WTC11 (cell line): ENCODE results near the gene STARD7. TPM values are rescaled to one million over a fixed set of nuclear protein-coding genes. Genes with fewer than 3 reads are reported as not detected.

Experiments
- ATAC-seq: fragments of 200-7000 bp; cut with Tn5 transposase; 2 replicates; pipeline ENCODE4 v1.10.0; 2021; ENCODE audit warnings: mild to moderate bottlenecking, moderate library complexity
- CTCF ChIA-PET: fragments of 300-600 bp; sonication (Branson Sonifier 250); formaldehyde crosslinking; loops from one replicate; lab custom pipeline; 2021; ENCODE audit warnings: antibody characterized with exemption; lab: Charles Lee
- POLR2A ChIA-PET: fragments of 350-600 bp; sonication (Branson Sonifier 250); formaldehyde crosslinking; loops from one replicate; lab custom pipeline; 2021; ENCODE audit warnings: antibody characterized with exemption; lab: Charles Lee
- DNase-seq: peaks from one replicate; pipeline ENCODE4 v3.0.0; 2021; ENCODE audit warnings: low spot score
- H3K27ac Mint-ChIP-seq: 2 replicates; pipeline ENCODE4 v1.8.0; 2021; ENCODE audit warnings: mixed read lengths
- H3K27me3 Mint-ChIP-seq: 2 replicates; pipeline ENCODE4 v1.8.0; 2021; ENCODE audit warnings: low read depth, mild to moderate bottlenecking, moderate library complexity, mixed read lengths
- H3K36me3 Mint-ChIP-seq: 2 replicates; pipeline ENCODE4 v1.8.0; 2021; ENCODE audit warnings: mixed read lengths
- H3K4me1 Mint-ChIP-seq: 2 replicates; pipeline ENCODE4 v1.8.0; 2022; ENCODE audit warnings: mixed read lengths
- H3K4me3 Mint-ChIP-seq: 2 replicates; pipeline ENCODE4 v1.8.0; 2021; ENCODE audit warnings: mild to moderate bottlenecking, moderate library complexity, mixed read lengths
- H3K9me3 Mint-ChIP-seq: 2 replicates; pipeline ENCODE4 v1.8.0; 2021; ENCODE audit warnings: mixed read lengths
- FOXP1 ChIP-seq: sonication (generic); formaldehyde crosslinking; IDR thresholded peaks from 2 replicates; pipeline ENCODE4 v1.8.0; 2022; ENCODE audit warnings: missing genetic modification reagents, mild to moderate bottlenecking, moderate library complexity, borderline replicate concordance
- MXD4 ChIP-seq: fragments of 250-450 bp; sonication (Bioruptor Pico); IDR thresholded peaks from 2 replicates; pipeline ENCODE4 v1.8.0; 2021; ENCODE audit warnings: mild to moderate bottlenecking, moderate library complexity, borderline replicate concordance
- RORB ChIP-seq: fragments of 250-450 bp; sonication (Bioruptor Pico); IDR thresholded peaks from 2 replicates; pipeline ENCODE4 v1.9.0; 2021; ENCODE audit warnings: mild to moderate bottlenecking
- SMAD3 ChIP-seq: sonication (generic); formaldehyde crosslinking; IDR thresholded peaks from 2 replicates; pipeline ENCODE4 v1.8.0; 2022; ENCODE audit warnings: missing genetic modification reagents, mild to moderate bottlenecking, borderline replicate concordance
- TEAD1 ChIP-seq: sonication (generic); formaldehyde crosslinking; IDR thresholded peaks from 2 replicates; pipeline ENCODE4 v1.8.0; 2022; ENCODE audit warnings: mild to moderate bottlenecking, missing genetic modification reagents
- TEAD4 ChIP-seq: sonication (generic); formaldehyde crosslinking; IDR thresholded peaks from 2 replicates; pipeline ENCODE4 v1.8.0; 2022; ENCODE audit warnings: mild to moderate bottlenecking, missing genetic modification reagents
- TP53 ChIP-seq: sonication (generic); formaldehyde crosslinking; IDR thresholded peaks from 2 replicates; pipeline ENCODE4 v1.8.1; 2023; ENCODE audit warnings: mild to moderate bottlenecking, missing genetic modification reagents
- ZNF219 ChIP-seq: sonication (generic); formaldehyde crosslinking; IDR thresholded peaks from 2 replicates; pipeline ENCODE4 v1.8.0; 2023; ENCODE audit warnings: missing genetic modification reagents, mild to moderate bottlenecking, borderline replicate concordance
- ZNF396 ChIP-seq: fragments of 250-450 bp; sonication (Bioruptor Pico); IDR thresholded peaks from 2 replicates; pipeline ENCODE4 v1.8.0; 2021; ENCODE audit warnings: mild to moderate bottlenecking, moderate library complexity, borderline replicate concordance
- ZNF416 ChIP-seq: fragments of 250-450 bp; sonication (Bioruptor Pico); IDR thresholded peaks from 2 replicates; pipeline ENCODE4 v1.9.0; 2021; ENCODE audit warnings: mild to moderate bottlenecking, inconsistent platforms
- total RNA-seq: library from RNA; stranded (reverse); gene quantifications from 3 replicates; pipeline ENCODE4 v1.2.3, GENCODE V29; 2021
- TF ChIP-seq, protein P1 (sequence below): sonication (generic); formaldehyde crosslinking; IDR thresholded peaks from 2 replicates; pipeline ENCODE4 v1.8.1; 2023; ENCODE audit warnings: mild to moderate bottlenecking, moderate library complexity, missing genetic modification reagents
- TF ChIP-seq, protein P2 (sequence below): fragments of 250-450 bp; sonication (Bioruptor Pico); IDR thresholded peaks from 2 replicates; pipeline ENCODE4 v1.9.0; 2021; ENCODE audit warnings: moderate library complexity, mild to moderate bottlenecking, inconsistent platforms, borderline replicate concordance
- TF ChIP-seq, protein P3 (sequence below): sonication (generic); formaldehyde crosslinking; IDR thresholded peaks from 2 replicates; pipeline ENCODE4 v1.8.0; 2022; ENCODE audit warnings: mild to moderate bottlenecking, missing genetic modification reagents
- TF ChIP-seq, protein P4 (sequence below): fragments of 250-450 bp; sonication (Bioruptor Pico); IDR thresholded peaks from 2 replicates; pipeline ENCODE4 v2.1.2; 2022; ENCODE audit warnings: mild to moderate bottlenecking, moderate library complexity
- TF ChIP-seq, protein P5 (sequence below): sonication (generic); formaldehyde crosslinking; IDR thresholded peaks from 2 replicates; pipeline ENCODE4 v1.8.1; 2022; ENCODE audit warnings: missing genetic modification reagents, borderline replicate concordance
- TF ChIP-seq, protein P6 (sequence below): sonication (generic); formaldehyde crosslinking; IDR thresholded peaks from 2 replicates; pipeline ENCODE4 v1.8.1; 2023; ENCODE audit warnings: mild to moderate bottlenecking, missing genetic modification reagents, moderate library complexity
- TF ChIP-seq, protein P7 (sequence below): fragments of 200-600 bp; IDR thresholded peaks from 2 replicates; pipeline ENCODE4 v1.8.0; 2022; ENCODE audit warnings: antibody characterized with exemption

Gene STARD7
- total RNA-seq, 1 experiment from 2014 or later = 217 TPM

DNA sequence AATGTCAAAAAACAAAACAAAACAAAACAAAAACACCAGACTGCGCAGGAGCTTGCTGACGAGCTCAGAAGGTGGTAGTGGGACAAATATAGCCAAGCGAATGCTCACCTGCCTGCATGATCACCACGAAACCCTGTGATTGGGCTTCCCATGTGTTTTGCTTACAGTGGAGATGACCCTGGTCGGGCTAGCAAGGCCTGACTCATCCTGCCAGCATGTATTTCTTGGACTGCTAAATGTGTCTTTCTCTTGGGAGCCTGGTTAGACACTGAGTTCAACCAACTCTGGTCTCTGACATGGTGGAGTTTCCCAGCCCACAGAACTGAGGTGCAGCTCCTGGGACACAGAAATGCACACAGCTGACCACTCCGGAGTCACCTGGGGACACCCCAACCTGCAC is 32.7 kb downstream of the STARD7 start:
- Mint-ChIP-seq H3K9me3 (no peaks in the 10 kb centered on the region), H3K27me3 (no peaks in the 10 kb centered on the region), H3K4me3 (no peak overlapping the region), H3K27ac (no peak overlapping the region), H3K4me1 (no peaks in the 10 kb centered on the region), H3K36me3 (no peaks in the 10 kb centered on the region)
- TF ChIP-seq TEAD1 (no peak), ZNF219 (CRISPR knock-in tag) (no peak), TEAD4 (CRISPR knock-in tag) (no peak), FOXP1 (CRISPR knock-in tag) (no peak), ZNF416 (CRISPR knock-in tag) (no peak), MXD4 (CRISPR knock-in tag) (no peak), TP53 (no peak), RORB (CRISPR knock-in tag) (no peak)
- TF ChIP-seq, protein P1, sequence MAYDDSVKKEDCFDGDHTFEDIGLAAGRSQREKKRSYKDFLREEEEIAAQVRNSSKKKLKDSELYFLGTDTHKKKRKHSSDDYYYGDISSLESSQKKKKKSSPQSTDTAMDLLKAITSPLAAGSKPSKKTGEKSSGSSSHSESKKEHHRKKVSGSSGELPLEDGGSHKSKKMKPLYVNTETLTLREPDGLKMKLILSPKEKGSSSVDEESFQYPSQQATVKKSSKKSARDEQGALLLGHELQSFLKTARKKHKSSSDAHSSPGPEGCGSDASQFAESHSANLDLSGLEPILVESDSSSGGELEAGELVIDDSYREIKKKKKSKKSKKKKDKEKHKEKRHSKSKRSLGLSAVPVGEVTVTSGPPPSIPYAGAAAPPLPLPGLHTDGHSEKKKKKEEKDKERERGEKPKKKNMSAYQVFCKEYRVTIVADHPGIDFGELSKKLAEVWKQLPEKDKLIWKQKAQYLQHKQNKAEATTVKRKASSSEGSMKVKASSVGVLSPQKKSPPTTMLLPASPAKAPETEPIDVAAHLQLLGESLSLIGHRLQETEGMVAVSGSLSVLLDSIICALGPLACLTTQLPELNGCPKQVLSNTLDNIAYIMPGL (CRISPR knock-in tag) = no peak
- TF ChIP-seq, protein P2, sequence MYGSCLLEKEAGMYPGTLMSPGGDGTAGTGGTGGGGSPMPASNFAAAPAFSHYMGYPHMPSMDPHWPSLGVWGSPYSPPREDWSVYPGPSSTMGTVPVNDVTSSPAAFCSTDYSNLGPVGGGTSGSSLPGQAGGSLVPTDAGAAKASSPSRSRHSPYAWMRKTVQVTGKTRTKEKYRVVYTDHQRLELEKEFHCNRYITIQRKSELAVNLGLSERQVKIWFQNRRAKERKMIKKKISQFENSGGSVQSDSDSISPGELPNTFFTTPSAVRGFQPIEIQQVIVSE (CRISPR knock-in tag) = no peak
- TF ChIP-seq, protein P3, sequence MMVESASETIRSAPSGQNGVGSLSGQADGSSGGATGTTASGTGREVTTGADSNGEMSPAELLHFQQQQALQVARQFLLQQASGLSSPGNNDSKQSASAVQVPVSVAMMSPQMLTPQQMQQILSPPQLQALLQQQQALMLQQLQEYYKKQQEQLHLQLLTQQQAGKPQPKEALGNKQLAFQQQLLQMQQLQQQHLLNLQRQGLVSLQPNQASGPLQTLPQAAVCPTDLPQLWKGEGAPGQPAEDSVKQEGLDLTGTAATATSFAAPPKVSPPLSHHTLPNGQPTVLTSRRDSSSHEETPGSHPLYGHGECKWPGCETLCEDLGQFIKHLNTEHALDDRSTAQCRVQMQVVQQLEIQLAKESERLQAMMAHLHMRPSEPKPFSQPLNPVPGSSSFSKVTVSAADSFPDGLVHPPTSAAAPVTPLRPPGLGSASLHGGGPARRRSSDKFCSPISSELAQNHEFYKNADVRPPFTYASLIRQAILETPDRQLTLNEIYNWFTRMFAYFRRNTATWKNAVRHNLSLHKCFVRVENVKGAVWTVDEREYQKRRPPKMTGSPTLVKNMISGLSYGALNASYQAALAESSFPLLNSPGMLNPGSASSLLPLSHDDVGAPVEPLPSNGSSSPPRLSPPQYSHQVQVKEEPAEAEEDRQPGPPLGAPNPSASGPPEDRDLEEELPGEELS (CRISPR knock-in tag) = no peak
- TF ChIP-seq, protein P4, sequence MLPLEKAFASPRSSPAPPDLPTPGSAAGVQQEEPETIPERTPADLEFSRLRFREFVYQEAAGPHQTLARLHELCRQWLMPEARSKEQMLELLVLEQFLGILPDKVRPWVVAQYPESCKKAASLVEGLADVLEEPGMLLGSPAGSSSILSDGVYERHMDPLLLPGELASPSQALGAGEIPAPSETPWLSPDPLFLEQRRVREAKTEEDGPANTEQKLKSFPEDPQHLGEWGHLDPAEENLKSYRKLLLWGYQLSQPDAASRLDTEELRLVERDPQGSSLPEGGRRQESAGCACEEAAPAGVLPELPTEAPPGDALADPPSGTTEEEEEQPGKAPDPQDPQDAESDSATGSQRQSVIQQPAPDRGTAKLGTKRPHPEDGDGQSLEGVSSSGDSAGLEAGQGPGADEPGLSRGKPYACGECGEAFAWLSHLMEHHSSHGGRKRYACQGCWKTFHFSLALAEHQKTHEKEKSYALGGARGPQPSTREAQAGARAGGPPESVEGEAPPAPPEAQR = no peak
- DNase-seq (no peak), ATAC-seq (no peak)
- ChIA-PET POLR2A (no interaction called here), CTCF (interaction anchor here (0.8 to 4.6 kb wide), 3 partner anchors 35 to 84 kb away, joined by 6 to 214 read pairs (median 6); partner anchors contain the start of genes ASTL and DUSP2)

DNA sequence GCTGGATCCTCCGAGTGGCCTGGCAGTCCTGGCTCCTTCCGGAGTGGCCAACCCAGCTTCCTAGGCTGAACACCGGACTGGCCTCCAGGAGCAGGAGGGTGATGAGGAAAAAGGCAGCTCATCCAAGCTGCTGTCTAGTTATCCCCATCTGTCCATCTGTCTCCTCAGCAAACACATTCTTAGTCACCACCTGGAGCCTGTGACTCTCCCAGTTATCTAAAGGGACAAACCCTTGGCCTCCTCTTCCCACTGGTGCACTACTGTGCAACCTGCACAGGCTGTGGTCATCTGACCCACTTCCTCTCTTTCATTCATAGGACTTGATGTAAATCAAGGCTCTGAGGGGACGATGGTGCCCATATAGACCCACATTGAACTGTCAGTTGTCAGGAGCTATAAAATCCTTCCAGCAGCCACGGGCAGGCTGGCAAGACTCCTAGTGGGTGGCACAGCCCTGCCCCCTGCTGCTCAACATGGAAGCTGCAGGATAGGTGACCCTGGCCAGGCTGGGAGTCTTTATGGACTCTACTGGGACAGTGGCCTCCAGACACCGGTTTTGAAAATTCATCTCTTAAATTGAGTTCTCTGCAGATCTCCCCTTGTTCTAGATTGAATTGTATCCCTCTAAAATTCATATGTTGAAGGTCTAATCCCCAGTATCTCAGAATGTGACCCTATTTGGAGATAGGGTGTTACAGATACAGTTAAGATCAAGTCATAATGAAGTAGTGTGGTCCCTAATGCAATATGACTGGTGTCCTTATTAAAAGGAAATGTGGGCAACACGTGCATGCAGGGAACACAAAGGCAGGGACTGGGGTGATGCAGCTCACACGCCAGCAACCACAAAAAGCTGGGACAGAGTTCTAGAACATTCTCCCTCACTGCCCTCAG is 34.1 kb downstream of the STARD7 start:
- ChIA-PET POLR2A (interaction anchor here (1.1 kb wide), 2 partner anchors 36 to 86 kb away, joined by 3 to 7 read pairs; partner anchors contain the start of gene ASTL), CTCF (interaction anchor here (0.5 to 4.6 kb wide), 49 partner anchors 9 to 221 kb away, joined by 3 to 214 read pairs (median 5); partner anchors contain the start of genes ADRA2B, ASTL, DUSP2 and NCAPH)
- Mint-ChIP-seq H3K27me3 (no peaks in the 10 kb centered on the region), H3K4me3 (no peak overlapping the region), H3K27ac (no peak overlapping the region), H3K36me3 (no peaks in the 10 kb centered on the region), H3K4me1 (no peaks in the 10 kb centered on the region), H3K9me3 (peaks cover 12% of the 10 kb centered on the region)
- TF ChIP-seq, protein P1 (CRISPR knock-in tag) = no peak
- TF ChIP-seq, protein P5, sequence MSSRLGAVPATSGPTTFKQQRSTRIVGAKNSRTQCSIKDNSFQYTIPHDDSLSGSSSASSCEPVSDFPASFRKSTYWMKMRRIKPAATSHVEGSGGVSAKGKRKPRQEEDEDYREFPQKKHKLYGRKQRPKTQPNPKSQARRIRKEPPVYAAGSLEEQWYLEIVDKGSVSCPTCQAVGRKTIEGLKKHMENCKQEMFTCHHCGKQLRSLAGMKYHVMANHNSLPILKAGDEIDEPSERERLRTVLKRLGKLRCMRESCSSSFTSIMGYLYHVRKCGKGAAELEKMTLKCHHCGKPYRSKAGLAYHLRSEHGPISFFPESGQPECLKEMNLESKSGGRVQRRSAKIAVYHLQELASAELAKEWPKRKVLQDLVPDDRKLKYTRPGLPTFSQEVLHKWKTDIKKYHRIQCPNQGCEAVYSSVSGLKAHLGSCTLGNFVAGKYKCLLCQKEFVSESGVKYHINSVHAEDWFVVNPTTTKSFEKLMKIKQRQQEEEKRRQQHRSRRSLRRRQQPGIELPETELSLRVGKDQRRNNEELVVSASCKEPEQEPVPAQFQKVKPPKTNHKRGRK (CRISPR knock-in tag) = no peak
- TF ChIP-seq, protein P6, sequence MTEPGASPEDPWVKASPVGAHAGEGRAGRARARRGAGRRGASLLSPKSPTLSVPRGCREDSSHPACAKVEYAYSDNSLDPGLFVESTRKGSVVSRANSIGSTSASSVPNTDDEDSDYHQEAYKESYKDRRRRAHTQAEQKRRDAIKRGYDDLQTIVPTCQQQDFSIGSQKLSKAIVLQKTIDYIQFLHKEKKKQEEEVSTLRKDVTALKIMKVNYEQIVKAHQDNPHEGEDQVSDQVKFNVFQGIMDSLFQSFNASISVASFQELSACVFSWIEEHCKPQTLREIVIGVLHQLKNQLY (CRISPR knock-in tag) = no peak
- TF ChIP-seq SMAD3 (no peak), ZNF396 (CRISPR knock-in tag) (no peak), ZNF219 (CRISPR knock-in tag) (no peak), FOXP1 (CRISPR knock-in tag) (no peak)
- TF ChIP-seq, protein P7, sequence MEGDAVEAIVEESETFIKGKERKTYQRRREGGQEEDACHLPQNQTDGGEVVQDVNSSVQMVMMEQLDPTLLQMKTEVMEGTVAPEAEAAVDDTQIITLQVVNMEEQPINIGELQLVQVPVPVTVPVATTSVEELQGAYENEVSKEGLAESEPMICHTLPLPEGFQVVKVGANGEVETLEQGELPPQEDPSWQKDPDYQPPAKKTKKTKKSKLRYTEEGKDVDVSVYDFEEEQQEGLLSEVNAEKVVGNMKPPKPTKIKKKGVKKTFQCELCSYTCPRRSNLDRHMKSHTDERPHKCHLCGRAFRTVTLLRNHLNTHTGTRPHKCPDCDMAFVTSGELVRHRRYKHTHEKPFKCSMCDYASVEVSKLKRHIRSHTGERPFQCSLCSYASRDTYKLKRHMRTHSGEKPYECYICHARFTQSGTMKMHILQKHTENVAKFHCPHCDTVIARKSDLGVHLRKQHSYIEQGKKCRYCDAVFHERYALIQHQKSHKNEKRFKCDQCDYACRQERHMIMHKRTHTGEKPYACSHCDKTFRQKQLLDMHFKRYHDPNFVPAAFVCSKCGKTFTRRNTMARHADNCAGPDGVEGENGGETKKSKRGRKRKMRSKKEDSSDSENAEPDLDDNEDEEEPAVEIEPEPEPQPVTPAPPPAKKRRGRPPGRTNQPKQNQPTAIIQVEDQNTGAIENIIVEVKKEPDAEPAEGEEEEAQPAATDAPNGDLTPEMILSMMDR = peak; percentile 76
- ATAC-seq = peak; percentile 98
- DNase-seq = peak; percentile 82
